Psoas muscle (tissue), 8 donors: Measurements from ENCODE around the gene ADGRB2. TPM values are rescaled to one million over a fixed set of nuclear protein-coding genes. Genes with fewer than 3 reads are reported as not detected.

Experiments
- ATAC-seq, 4 donors: fragments of 200-7000 bp; cut with Tn5 transposase; one replicate each; pipeline ENCODE4 v1.9.1; 2020; ENCODE audit warnings: moderate library complexity in 3 of 4, mild to moderate bottlenecking in 2 of 4
- DNase-seq, 2 donors: peaks; one replicate each; pipeline ENCODE4 v3.0.0-alpha.2; 2020
- H3K27ac ChIP-seq: fragments of 200-600 bp; one replicate; pipeline ENCODE4 v1.8.0; 2022
- H3K27me3 ChIP-seq, 3 donors: fragments of 200-600 bp in 1 of 3; one replicate each; pipeline versions ENCODE4 v1.6.1 to v1.8.0; 2013 to 2022; ENCODE audit warnings: low read length in 2 of 3, mild to moderate bottlenecking in 2 of 3, moderate library complexity in 1 of 3; ENCODE audit not compliant: insufficient read depth in 3 of 3
- H3K36me3 ChIP-seq, 2 donors: fragments of 200-600 bp in 1 of 2; one replicate each; pipeline versions ENCODE4 v1.6.1 to v1.8.0; 2013 to 2022; ENCODE audit warnings: low read depth in 1 of 2, mild to moderate bottlenecking in 1 of 2, moderate library complexity in 1 of 2; ENCODE audit not compliant: insufficient read depth in 1 of 2
- H3K4me1 ChIP-seq: fragments of 200-600 bp; one replicate; pipeline ENCODE4 v1.8.0; 2022
- H3K4me3 ChIP-seq: fragments of 200-600 bp; one replicate; pipeline ENCODE4 v1.8.0; 2022; ENCODE audit warnings: mild to moderate bottlenecking
- H3K9me3 ChIP-seq: fragments of 200-600 bp; one replicate; pipeline ENCODE4 v1.8.0; 2022
- CTCF ChIP-seq: fragments of 200-600 bp; IDR thresholded peaks from one replicate; pipeline ENCODE4 v1.8.0; 2022; ENCODE audit warnings: antibody characterized with exemption
- WGBS, 3 donors: extraction: QIAGEN DNeasy Blood & Tissue Kit; methylation state at CpG; one replicate each; pipeline versions ENCODE4 v1.1.6 to v1.1.7; 2013; 5-methylcytosine and 5-hydroxymethylcytosine counted together
- intact Hi-C, 2 donors: fragments of 100-400 bp; cut with DNase I; formaldehyde crosslinking; loops; one replicate each; pipeline versions ENCODE4 v1.11.0 to v1.14.2; 2022
- polyA plus RNA-seq, 3 donors: library from polyadenylated mRNA; stranded (reverse); fragments of 200-250 nt; gene quantifications; one replicate each; pipeline ENCODE4 v1.2.3, GENCODE V29; 2013
- total RNA-seq, 4 donors: library from RNA; stranded (reverse); fragmentation: NEBNext Ultra II Directional in 2 of 4; extraction: Animal tissue kit (Norgen Biotek cat#: 25700) in 2 of 4; gene quantifications; one replicate each; pipeline versions ENCODE4 v1.2.1 to v1.2.4, GENCODE V29; 2021 to 2023
- donor health status: healthy with polysubstance abuse.
- donor health status: DM: no; HTN: no; CAD: no; lungs with moderate emphysema.
- donor health status: Bipolar disorder and iron deficiency.
- donor health status: healthy.
- donor health status: DM: yes; HTN: yes; CAD: no.
- donor health status: DM: no; HTN: no; CAD: no.
- donor health status: DM: no; HTN: no; CAD: no.
- donor health status: DM: yes; HTN: yes; CAD: no.

The ADGRB2 gene
- total and polyA plus RNA-seq, 7 donors: 0.44 to 1.8 (median 0.73) TPM

- ATAC-seq (no peak), DNase-seq (no peak)
- Histone ChIP-seq H3K4me3 (no peak overlapping the region), H3K27ac (no peak overlapping the region), H3K27me3 (peaks cover 0 to 2% (median 0%) of the 10 kb centered on the region in 3 donors), H3K4me1 (no peaks in the 10 kb centered on the region), H3K9me3 (no peaks in the 10 kb centered on the region), H3K36me3 (peaks cover 0 to 11% of the 10 kb centered on the region in 2 donors)
- TF ChIP-seq CTCF: no peak
- 86 to 90% (median 89%) methylated on average over 8 of the region's 8 CpGs for WGBS, 3 donors
- intact Hi-C loops: no loop called here
Measured at GRCh38 chr1:31685795-31686194, 78.3 kb downstream of the ADGRB2 start.

- H3K9me3 ChIP-seq: no peaks in the 10 kb centered on the region
- TF ChIP-seq CTCF: peak; percentile 40
- peaks cover 0 to 2% (median 0%) of the 10 kb centered on the region in 3 donors for H3K27me3 ChIP-seq
- no peaks in the 10 kb centered on the region for H3K4me1 ChIP-seq
- peak; percentile 44 to 83 (median 68) for ATAC-seq
- peaks cover 0 to 7% of the 10 kb centered on the region in 2 donors for H3K36me3 ChIP-seq
- H3K4me3 ChIP-seq: no peak overlapping the region
- H3K27ac ChIP-seq: no peak overlapping the region
- 71 to 78% (median 72%) methylated on average over 10 to 11 of the region's 11 CpGs for WGBS, 3 donors
- intact Hi-C loops: no loop called here
- DNase-seq: no peak
Measured at GRCh38 chr1:31683997-31684396, 80.1 kb downstream of the ADGRB2 start.

GRCh38 chr1:31681415-31681814 lies 82.7 kb downstream of the ADGRB2 start:
- WGBS, 3 donors: 68 to 74% (median 70%) methylated on average over 9 of the region's 9 CpGs
- Histone ChIP-seq H3K4me1 (no peaks in the 10 kb centered on the region), H3K27me3 (no peaks in the 10 kb centered on the region), H3K27ac (no peak overlapping the region), H3K9me3 (no peaks in the 10 kb centered on the region), H3K4me3 (no peak overlapping the region), H3K36me3 (peaks cover 0 to 7% of the 10 kb centered on the region in 2 donors)
- DNase-seq (no peak), ATAC-seq (no peak)
- intact Hi-C loops: no loop called here
- TF ChIP-seq CTCF: no peak

- intact Hi-C loops: no loop called here
- Histone ChIP-seq H3K9me3 (no peaks in the 10 kb centered on the region), H3K36me3 (peaks cover 0 to 7% of the 10 kb centered on the region in 2 donors), H3K27ac (no peak overlapping the region), H3K4me1 (peaks cover 9% of the 10 kb centered on the region), H3K4me3 (no peak overlapping the region), H3K27me3 (no peaks in the 10 kb centered on the region)
- DNase-seq: no peak
- no peak for TF ChIP-seq CTCF
- WGBS, 3 donors: 83 to 87% (median 85%) methylated on average over 19 to 23 of the region's 23 CpGs
- ATAC-seq: no peak
Measured at GRCh38 chr1:31679676-31680230, 84.4 kb downstream of the ADGRB2 start.

GRCh38 chr1:31679091-31679490 lies 85.0 kb downstream of the ADGRB2 start:
- TF ChIP-seq CTCF: no peak
- WGBS, 3 donors: 13 to 37% (median 29%) methylated on average over 2 of the region's 2 CpGs
- H3K4me3 ChIP-seq: no peak overlapping the region
- ATAC-seq: no peak
- no peak for DNase-seq
- peaks cover 9% of the 10 kb centered on the region for H3K4me1 ChIP-seq
- H3K36me3 ChIP-seq: peaks cover 0 to 7% of the 10 kb centered on the region in 2 donors
- no peak overlapping the region for H3K27ac ChIP-seq
- intact Hi-C loops: no loop called here
- H3K27me3 ChIP-seq: no peaks in the 10 kb centered on the region
- no peaks in the 10 kb centered on the region for H3K9me3 ChIP-seq
